ENCODE results near the gene LMTK2. TPM values are rescaled to one million over a fixed set of nuclear protein-coding genes. Genes with fewer than 3 reads are reported as not detected.
A peak's percentile ranks its signal among the peaks of the same experiment; 100 is the strongest.

Gene LMTK2
- total RNA-seq, 1 experiment from 2014 or later = 4.8 TPM

- no peaks in the 10 kb centered on the region for H3K36me3 ChIP-seq
- H3K4me3 ChIP-seq = no peak overlapping the region
- DNase-seq = no peak
- H3K9me3 ChIP-seq = no peaks in the 10 kb centered on the region
- no peaks in the 10 kb centered on the region for H3K27me3 ChIP-seq
Measured at GRCh38 chr7:98162758-98163157, 56.1 kb downstream of the LMTK2 start.

GRCh38 chr7:98163269-98163668 lies 56.6 kb downstream of the LMTK2 start:
- no peak for DNase-seq
- no peaks in the 10 kb centered on the region for H3K36me3 ChIP-seq
- no peaks in the 10 kb centered on the region for H3K27me3 ChIP-seq
- no peaks in the 10 kb centered on the region for H3K9me3 ChIP-seq
- no peak overlapping the region for H3K4me3 ChIP-seq

GRCh38 chr7:98163704-98164494 lies 57.2 kb downstream of the LMTK2 start:
- Histone ChIP-seq H3K27me3 (no peaks in the 10 kb centered on the region), H3K4me3 (no peak overlapping the region), H3K36me3 (no peaks in the 10 kb centered on the region), H3K9me3 (no peaks in the 10 kb centered on the region)
- DNase-seq = no peak

GRCh38 chr7:98165827-98166667 lies 59.4 kb downstream of the LMTK2 start:
- no peak for DNase-seq
- Histone ChIP-seq H3K9me3 (no peaks in the 10 kb centered on the region), H3K36me3 (no peaks in the 10 kb centered on the region), H3K4me3 (no peak overlapping the region), H3K27me3 (no peaks in the 10 kb centered on the region)

- Histone ChIP-seq H3K36me3 (no peaks in the 10 kb centered on the region), H3K27me3 (no peaks in the 10 kb centered on the region), H3K4me3 (no peak overlapping the region), H3K9me3 (no peaks in the 10 kb centered on the region)
- no peak for DNase-seq
Measured at GRCh38 chr7:98166668-98166970, 60.0 kb downstream of the LMTK2 start.

GRCh38 chr7:98167653-98168052 lies 61.0 kb downstream of the LMTK2 start:
- no peak for DNase-seq
- Histone ChIP-seq H3K27me3 (no peaks in the 10 kb centered on the region), H3K4me3 (no peak overlapping the region), H3K36me3 (no peaks in the 10 kb centered on the region), H3K9me3 (no peaks in the 10 kb centered on the region)

GRCh38 chr7:98168181-98168903 lies 61.7 kb downstream of the LMTK2 start:
- H3K4me3 ChIP-seq = no peak overlapping the region
- no peaks in the 10 kb centered on the region for H3K36me3 ChIP-seq
- H3K9me3 ChIP-seq = no peaks in the 10 kb centered on the region
- peak; percentile 18 for DNase-seq
- no peaks in the 10 kb centered on the region for H3K27me3 ChIP-seq

- H3K4me3 ChIP-seq = no peak overlapping the region
- no peaks in the 10 kb centered on the region for H3K27me3 ChIP-seq
- no peak for DNase-seq
- H3K36me3 ChIP-seq = no peaks in the 10 kb centered on the region
- H3K9me3 ChIP-seq = no peaks in the 10 kb centered on the region
Measured at GRCh38 chr7:98168904-98169621, 62.4 kb downstream of the LMTK2 start.

GRCh38 chr7:98170966-98171365 lies 64.3 kb downstream of the LMTK2 start:
- H3K9me3 ChIP-seq = no peaks in the 10 kb centered on the region
- DNase-seq = no peak
- no peaks in the 10 kb centered on the region for H3K36me3 ChIP-seq
- H3K4me3 ChIP-seq = no peak overlapping the region
- no peaks in the 10 kb centered on the region for H3K27me3 ChIP-seq

GRCh38 chr7:98171449-98171848 lies 64.8 kb downstream of the LMTK2 start:
- H3K9me3 ChIP-seq = no peaks in the 10 kb centered on the region
- no peak for DNase-seq
- no peaks in the 10 kb centered on the region for H3K36me3 ChIP-seq
- H3K27me3 ChIP-seq = no peaks in the 10 kb centered on the region
- no peak overlapping the region for H3K4me3 ChIP-seq

- no peak overlapping the region for H3K4me3 ChIP-seq
- no peaks in the 10 kb centered on the region for H3K27me3 ChIP-seq
- DNase-seq = no peak
- no peaks in the 10 kb centered on the region for H3K9me3 ChIP-seq
- H3K36me3 ChIP-seq = no peaks in the 10 kb centered on the region
Measured at GRCh38 chr7:98174334-98175259, 67.9 kb downstream of the LMTK2 start.

- Histone ChIP-seq H3K27me3 (no peaks in the 10 kb centered on the region), H3K36me3 (no peaks in the 10 kb centered on the region), H3K9me3 (no peaks in the 10 kb centered on the region), H3K4me3 (no peak overlapping the region)
- no peak for DNase-seq
Measured at GRCh38 chr7:98175260-98175940, 68.7 kb downstream of the LMTK2 start.

- H3K9me3 ChIP-seq = no peaks in the 10 kb centered on the region
- no peaks in the 10 kb centered on the region for H3K36me3 ChIP-seq
- DNase-seq = no peak
- no peaks in the 10 kb centered on the region for H3K27me3 ChIP-seq
- no peak overlapping the region for H3K4me3 ChIP-seq
Measured at GRCh38 chr7:98177553-98177952, 70.9 kb downstream of the LMTK2 start.

- Histone ChIP-seq H3K27me3 (no peaks in the 10 kb centered on the region), H3K9me3 (no peaks in the 10 kb centered on the region), H3K36me3 (no peaks in the 10 kb centered on the region), H3K4me3 (no peak overlapping the region)
- DNase-seq = no peak
Measured at GRCh38 chr7:98178321-98178720, 71.7 kb downstream of the LMTK2 start.

GRCh38 chr7:98178762-98179490 lies 72.3 kb downstream of the LMTK2 start:
- no peaks in the 10 kb centered on the region for H3K36me3 ChIP-seq
- no peak for DNase-seq
- no peak overlapping the region for H3K4me3 ChIP-seq
- no peaks in the 10 kb centered on the region for H3K9me3 ChIP-seq
- no peaks in the 10 kb centered on the region for H3K27me3 ChIP-seq
